Choroid plexus epithelial cell (primary cell): ENCODE data around the gene COL4A3.
A peak's percentile ranks its signal among the peaks of the same experiment; 100 is the strongest.

Experiments used
- DNase-seq: peaks from one replicate; pipeline ENCODE4 v3.0.0-alpha.2; 2010; ENCODE audit warnings: low read depth
- H3K4me3 ChIP-seq: 2 replicates; pipeline ENCODE4 v1.5.1; 2011; ENCODE audit warnings: low read depth, mild to moderate bottlenecking, control low read depth, low read length, moderate library complexity
- TF ChIP-seq, protein P1 (sequence below): conservative IDR thresholded peaks from 2 replicates; pipeline ENCODE4 v1.5.1; 2011; ENCODE audit warnings: low read depth, mild to moderate bottlenecking, control low read depth, inconsistent platforms, low read length, moderate library complexity

COL4A3 gene

DNA sequence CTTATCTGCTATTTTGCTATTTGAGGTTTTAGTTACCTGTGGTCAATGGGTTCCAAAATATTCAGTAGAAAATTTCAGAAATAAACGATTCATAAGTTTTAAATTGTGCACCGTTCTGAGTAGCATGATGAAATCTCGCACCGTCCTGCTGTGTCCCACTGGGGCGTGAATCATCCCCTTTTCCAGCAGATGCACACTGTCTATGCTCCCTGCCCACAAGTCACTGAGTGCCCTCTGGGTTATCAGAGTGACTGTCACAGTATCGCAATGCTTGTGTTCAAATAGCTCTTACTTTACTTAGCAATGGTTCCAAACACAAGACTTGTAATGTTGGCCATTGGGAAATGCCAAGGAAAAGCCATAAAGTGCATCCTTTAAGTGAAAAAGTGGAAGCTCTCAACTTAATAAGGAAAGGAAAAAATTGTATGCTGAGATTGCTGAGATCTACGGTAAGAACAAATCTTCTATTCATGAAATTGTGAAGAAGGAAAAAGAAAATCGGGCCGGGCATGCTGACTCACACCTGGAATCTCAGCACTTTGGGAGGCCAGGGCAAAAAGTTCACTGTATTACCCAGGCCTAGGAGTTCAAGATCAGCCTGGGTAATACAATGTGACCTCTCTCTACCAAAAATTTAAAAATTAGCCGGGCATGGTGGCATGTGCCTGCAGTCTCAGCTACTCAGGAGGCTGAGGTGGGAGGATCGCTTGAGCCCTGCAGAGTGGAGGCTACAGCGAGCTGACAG is 13.3 kb downstream of the COL4A3 start:
- TF ChIP-seq, protein P1, sequence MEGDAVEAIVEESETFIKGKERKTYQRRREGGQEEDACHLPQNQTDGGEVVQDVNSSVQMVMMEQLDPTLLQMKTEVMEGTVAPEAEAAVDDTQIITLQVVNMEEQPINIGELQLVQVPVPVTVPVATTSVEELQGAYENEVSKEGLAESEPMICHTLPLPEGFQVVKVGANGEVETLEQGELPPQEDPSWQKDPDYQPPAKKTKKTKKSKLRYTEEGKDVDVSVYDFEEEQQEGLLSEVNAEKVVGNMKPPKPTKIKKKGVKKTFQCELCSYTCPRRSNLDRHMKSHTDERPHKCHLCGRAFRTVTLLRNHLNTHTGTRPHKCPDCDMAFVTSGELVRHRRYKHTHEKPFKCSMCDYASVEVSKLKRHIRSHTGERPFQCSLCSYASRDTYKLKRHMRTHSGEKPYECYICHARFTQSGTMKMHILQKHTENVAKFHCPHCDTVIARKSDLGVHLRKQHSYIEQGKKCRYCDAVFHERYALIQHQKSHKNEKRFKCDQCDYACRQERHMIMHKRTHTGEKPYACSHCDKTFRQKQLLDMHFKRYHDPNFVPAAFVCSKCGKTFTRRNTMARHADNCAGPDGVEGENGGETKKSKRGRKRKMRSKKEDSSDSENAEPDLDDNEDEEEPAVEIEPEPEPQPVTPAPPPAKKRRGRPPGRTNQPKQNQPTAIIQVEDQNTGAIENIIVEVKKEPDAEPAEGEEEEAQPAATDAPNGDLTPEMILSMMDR, result no peak

DNA sequence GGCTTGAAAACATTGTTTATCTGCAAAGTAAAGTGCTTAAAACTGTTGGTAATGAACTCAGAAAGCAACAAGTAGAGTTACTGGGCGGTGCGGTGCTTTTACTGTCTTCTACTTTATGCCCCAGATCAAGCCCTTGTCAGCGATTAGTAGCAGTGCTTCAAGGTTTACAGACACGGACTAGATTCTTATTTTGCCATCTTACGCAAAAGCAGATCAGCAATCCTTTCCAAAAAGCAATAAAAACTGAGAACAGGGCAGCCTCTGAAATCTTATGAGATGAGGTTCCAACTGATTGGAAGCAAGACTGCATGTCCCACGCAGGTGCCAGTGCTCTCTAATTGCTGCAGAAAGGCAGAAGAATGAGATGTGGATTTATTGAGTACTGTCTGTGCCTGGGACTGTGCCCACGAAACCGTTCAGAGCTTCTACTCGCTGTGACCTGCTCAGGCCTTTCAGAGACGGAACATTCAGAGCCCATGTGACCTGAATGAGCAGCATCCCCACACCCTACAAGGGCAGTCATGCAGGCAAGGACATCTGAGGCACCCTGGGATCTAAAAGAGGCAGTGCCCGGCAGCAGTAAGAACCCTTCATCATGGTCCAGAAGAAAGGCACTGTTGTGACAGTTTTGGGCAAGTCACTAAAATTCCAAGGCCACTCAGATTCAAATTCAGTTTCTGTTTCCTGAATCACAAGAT is 15.7 kb downstream of the COL4A3 start:
- H3K4me3 ChIP-seq, result no peak overlapping the region
- TF ChIP-seq, protein P1, result no peak
- DNase-seq, result no peak

More for the DNA sequence above, 13.3 kb downstream of the COL4A3 start:
- no peak for DNase-seq
- H3K4me3 ChIP-seq, result no peak overlapping the region

DNA sequence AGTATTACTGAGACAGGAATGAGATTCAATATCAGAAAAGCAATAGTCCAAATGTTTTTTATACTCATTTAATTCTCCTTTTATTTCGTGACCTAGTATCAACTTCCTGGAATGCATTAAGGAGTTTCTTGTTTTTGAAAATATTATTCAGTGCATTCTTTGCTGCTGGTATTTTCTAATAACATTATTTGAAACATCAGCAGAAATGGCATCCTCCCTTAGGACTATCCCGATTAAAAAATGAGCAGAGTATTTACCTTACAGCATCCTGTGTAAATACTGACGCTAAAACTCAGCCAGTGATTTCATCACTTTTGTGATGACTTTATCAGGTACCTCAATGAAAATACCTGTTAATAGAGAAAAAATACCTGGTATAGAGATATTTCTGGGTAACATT is 16.3 kb downstream of the COL4A3 start:
- H3K4me3 ChIP-seq, result no peak overlapping the region
- no peak for DNase-seq
- TF ChIP-seq, protein P1, result no peak

DNA sequence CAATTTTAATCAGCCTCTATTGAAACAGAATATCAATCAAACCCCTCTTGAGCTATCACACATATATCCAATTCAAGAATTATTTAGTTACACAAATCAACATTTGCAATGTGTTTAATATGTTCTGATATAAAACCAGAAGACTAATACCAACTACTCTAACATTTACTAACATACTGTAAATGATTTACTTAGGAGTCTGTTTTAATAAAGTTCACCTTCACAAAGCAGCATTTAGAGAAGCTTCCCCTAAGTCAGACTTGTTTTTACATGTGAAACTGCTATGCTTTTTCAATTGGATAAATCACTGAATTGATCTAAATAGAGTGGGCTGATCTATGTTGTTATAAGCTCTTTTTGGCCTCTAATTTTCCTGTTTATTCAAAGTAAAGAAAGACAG is 18.3 kb downstream of the COL4A3 start:
- H3K4me3 ChIP-seq, result no peak overlapping the region
- TF ChIP-seq, protein P1, result no peak
- DNase-seq, result no peak

DNA sequence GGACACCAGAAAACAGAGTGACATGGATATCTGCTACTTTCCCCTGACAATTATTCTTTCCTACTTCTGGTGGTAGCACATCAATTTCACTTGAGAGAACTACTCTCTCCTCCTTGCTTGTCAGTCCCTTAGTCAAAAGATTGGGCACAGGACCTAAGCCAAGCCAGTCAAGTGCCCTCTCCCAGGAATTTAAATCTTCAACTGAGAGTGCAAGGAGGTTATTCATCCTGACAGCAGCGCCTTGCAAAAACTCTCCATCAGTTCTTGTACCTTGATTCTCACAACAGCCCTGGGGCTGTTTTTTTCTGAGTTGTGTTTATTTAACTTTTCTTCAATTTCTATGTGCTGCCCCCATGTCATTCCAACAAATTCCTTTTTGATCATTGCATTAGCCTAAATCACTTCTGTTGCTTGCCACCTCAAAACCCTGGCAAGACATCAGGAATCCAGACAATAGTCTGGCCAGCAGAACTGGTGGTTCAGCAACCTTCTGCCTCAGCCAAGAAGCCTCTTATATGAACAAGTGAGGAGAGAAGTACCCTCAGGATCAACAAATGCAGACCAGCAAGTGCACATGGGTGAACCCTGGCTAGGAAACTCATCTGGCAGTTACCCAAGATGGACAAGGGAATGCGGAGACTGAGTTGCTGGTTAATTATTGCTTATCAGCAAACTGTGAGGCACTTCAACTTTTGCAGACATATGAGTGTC is 19.4 kb downstream of the COL4A3 start:
- TF ChIP-seq, protein P1, result no peak
- no peak overlapping the region for H3K4me3 ChIP-seq
- DNase-seq, result peak; percentile 33

DNA sequence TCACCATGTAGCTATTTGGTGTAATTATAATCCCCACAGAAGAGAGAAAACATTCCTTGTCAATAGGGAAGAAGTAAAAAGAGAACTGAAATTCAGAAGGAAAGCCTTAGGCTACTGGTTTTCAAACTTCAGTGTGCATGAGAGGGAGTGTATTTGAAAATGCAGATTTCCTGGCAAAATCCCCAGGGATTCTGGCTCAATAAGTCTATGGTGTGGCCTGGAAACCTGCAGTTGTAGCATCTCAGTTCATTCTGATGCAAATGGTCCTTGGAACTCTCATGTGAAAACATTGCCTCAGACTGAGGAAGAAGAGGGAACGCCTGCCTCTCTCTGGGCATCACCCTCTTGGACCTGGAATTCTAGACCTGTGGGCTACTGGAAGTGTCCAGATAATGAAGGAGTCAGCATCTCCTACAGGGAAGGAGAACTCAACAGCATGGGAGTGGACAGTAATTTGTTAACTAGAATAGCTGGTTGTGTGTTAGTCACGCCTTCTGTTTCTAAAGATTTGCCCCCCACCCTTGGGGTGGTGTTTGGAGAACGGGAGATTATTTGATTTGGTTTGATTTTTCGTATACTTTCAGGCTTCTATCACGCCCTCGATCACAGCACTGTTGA is 21.3 kb downstream of the COL4A3 start:
- H3K4me3 ChIP-seq, result no peak overlapping the region
- TF ChIP-seq, protein P1, result no peak
- DNase-seq, result no peak
